Esophagus squamous epithelium (tissue), 4 donors: Measurements from ENCODE around the gene B3GALT5.

Source experiments
- POLR2A ChIP-seq, 4 donors: fragments of 450-650 bp; IDR thresholded peaks; one replicate each; pipeline ENCODE4 v1.6.1; 2017; ENCODE audit warnings: antibody characterized with exemption in 4 of 4, mild to moderate bottlenecking in 4 of 4, moderate library complexity in 3 of 4
- TF ChIP-seq, protein P1 (sequence below), 6 experiments: fragments of 450-650 bp in 4 of 6; fragments of 200-600 bp in 2 of 6; sonication (generic) in 2 of 6; IDR thresholded peaks; one replicate each; pipeline ENCODE4 v1.5.1; 2016 to 2019; ENCODE audit warnings: antibody characterized with exemption in 6 of 6, mild to moderate bottlenecking in 4 of 6, moderate library complexity in 4 of 6

DNA sequence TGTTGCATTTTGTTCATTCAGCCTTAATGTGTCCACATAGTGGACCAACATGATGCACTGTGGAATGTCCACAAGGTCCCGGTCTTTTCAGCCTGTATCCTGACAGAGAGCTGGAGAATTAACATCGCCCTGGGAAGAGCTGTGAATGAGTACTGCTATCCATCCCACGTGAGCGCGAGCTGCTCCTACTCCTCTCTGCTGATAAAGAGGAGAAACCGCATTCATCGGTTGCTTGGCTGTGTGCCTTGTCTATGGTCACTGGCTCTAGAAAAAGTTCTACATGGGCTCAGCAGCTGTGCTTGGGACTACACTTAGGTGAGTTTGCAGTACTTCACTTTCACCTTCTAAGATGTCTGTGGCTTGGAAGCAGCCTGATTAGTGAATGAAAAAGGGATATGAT lies 101.2 kb downstream of the B3GALT5 start:
- TF ChIP-seq, protein P1, sequence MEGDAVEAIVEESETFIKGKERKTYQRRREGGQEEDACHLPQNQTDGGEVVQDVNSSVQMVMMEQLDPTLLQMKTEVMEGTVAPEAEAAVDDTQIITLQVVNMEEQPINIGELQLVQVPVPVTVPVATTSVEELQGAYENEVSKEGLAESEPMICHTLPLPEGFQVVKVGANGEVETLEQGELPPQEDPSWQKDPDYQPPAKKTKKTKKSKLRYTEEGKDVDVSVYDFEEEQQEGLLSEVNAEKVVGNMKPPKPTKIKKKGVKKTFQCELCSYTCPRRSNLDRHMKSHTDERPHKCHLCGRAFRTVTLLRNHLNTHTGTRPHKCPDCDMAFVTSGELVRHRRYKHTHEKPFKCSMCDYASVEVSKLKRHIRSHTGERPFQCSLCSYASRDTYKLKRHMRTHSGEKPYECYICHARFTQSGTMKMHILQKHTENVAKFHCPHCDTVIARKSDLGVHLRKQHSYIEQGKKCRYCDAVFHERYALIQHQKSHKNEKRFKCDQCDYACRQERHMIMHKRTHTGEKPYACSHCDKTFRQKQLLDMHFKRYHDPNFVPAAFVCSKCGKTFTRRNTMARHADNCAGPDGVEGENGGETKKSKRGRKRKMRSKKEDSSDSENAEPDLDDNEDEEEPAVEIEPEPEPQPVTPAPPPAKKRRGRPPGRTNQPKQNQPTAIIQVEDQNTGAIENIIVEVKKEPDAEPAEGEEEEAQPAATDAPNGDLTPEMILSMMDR (IDR thresholded peaks at IDR 0.05), result no peak
- no peak for TF ChIP-seq POLR2A (IDR thresholded peaks at IDR 0.05)
